H9 (cell line): ENCODE results near the gene TEX19. TPM values are rescaled to one million over a fixed set of nuclear protein-coding genes. Genes with fewer than 3 reads are reported as not detected.

ENCODE experiments used
- DNase-seq: peaks from one replicate; pipeline ENCODE4 v3.0.0-alpha.2; 2017
- H2AFZ ChIP-seq: one replicate; pipeline ENCODE4 v1.6.1; 2013; ENCODE audit warnings: mild to moderate bottlenecking, low read length, control low read depth, moderate library complexity
- H2AK5ac ChIP-seq: 2 replicates; pipeline ENCODE4 v1.6.1; 2013; ENCODE audit warnings: low read length, control low read depth, mixed read lengths; ENCODE audit not compliant: insufficient read length
- H2BK120ac ChIP-seq: one replicate; pipeline ENCODE4 v1.6.1; 2013; ENCODE audit warnings: low read depth, mild to moderate bottlenecking, low read length, control low read depth, inconsistent platforms; ENCODE audit not compliant: poor library complexity, severe bottlenecking
- H2BK12ac ChIP-seq: 2 replicates; pipeline ENCODE4 v1.6.1; 2013; ENCODE audit warnings: low read length, control low read depth, mixed read lengths, low read depth; ENCODE audit not compliant: insufficient read length
- H2BK15ac ChIP-seq: 2 replicates; pipeline ENCODE4 v1.6.1; 2013; ENCODE audit warnings: low read depth, low read length, control low read depth
- H2BK20ac ChIP-seq: one replicate; pipeline ENCODE4 v1.6.1; 2013; ENCODE audit warnings: low read depth, mild to moderate bottlenecking, low read length, control low read depth, inconsistent platforms; ENCODE audit not compliant: poor library complexity, severe bottlenecking
- H2BK5ac ChIP-seq: 2 replicates; pipeline ENCODE4 v1.6.1; 2013; ENCODE audit warnings: low read length, control low read depth, mixed read lengths; ENCODE audit not compliant: insufficient read length
- H3K14ac ChIP-seq: 2 replicates; pipeline ENCODE4 v1.6.1; 2013; ENCODE audit warnings: low read length, control low read depth; ENCODE audit not compliant: insufficient read depth
- H3K18ac ChIP-seq: 2 replicates; pipeline ENCODE4 v1.6.1; 2013; ENCODE audit warnings: low read depth, mild to moderate bottlenecking, mixed read lengths, low read length, control low read depth; ENCODE audit not compliant: insufficient read length
- H3K23ac ChIP-seq: 2 replicates; pipeline ENCODE4 v1.6.1; 2013; ENCODE audit warnings: low read length, control low read depth, mixed read lengths, low read depth; ENCODE audit not compliant: insufficient read length
- H3K23me2 ChIP-seq: 2 replicates; pipeline ENCODE4 v1.6.1; 2013; ENCODE audit warnings: low read depth, mild to moderate bottlenecking, mixed read lengths, low read length, control low read depth; ENCODE audit not compliant: insufficient read length, poor library complexity, severe bottlenecking
- H3K27ac ChIP-seq: 2 replicates; pipeline ENCODE4 v1.5.1; 2013; ENCODE audit warnings: low read length, control low read depth, mixed read lengths, low read depth; ENCODE audit not compliant: insufficient read length
- H3K27me3 ChIP-seq: 2 replicates; pipeline ENCODE4 v1.6.1; 2013; ENCODE audit warnings: low read length, control low read depth, inconsistent platforms; ENCODE audit not compliant: insufficient read depth
- H3K4ac ChIP-seq: 2 replicates; pipeline ENCODE4 v1.6.1; 2013; ENCODE audit warnings: low read depth, mild to moderate bottlenecking, control low read depth, inconsistent platforms, low read length, moderate library complexity
- H3K4me1 ChIP-seq: 2 replicates; pipeline ENCODE4 v1.6.1; 2013; ENCODE audit warnings: low read length, control low read depth, inconsistent platforms; ENCODE audit not compliant: insufficient read depth
- H3K4me2 ChIP-seq: 2 replicates; pipeline ENCODE4 v1.6.1; 2013; ENCODE audit warnings: low read length, control low read depth, mixed read lengths; ENCODE audit not compliant: insufficient read length, insufficient read depth
- H3K56ac ChIP-seq: 2 replicates; pipeline ENCODE4 v1.6.1; 2013; ENCODE audit warnings: low read depth, mild to moderate bottlenecking, mixed read lengths, low read length, control low read depth; ENCODE audit not compliant: insufficient read length
- H3K79me1 ChIP-seq: 2 replicates; pipeline ENCODE4 v1.6.1; 2013; ENCODE audit warnings: low read depth, mild to moderate bottlenecking, moderate library complexity, low read length, control low read depth, inconsistent platforms; ENCODE audit not compliant: insufficient read depth, poor library complexity, severe bottlenecking
- H3K79me2 ChIP-seq: 2 replicates; pipeline ENCODE4 v1.6.1; 2013; ENCODE audit warnings: low read length, control low read depth, inconsistent platforms; ENCODE audit not compliant: insufficient read depth
- H3K9ac ChIP-seq: 2 replicates; pipeline ENCODE4 v1.6.1; 2013; ENCODE audit warnings: low read length, control low read depth, mixed read lengths; ENCODE audit not compliant: insufficient read length; ENCODE audit errors: extremely low read depth
- H3K9me3 ChIP-seq: one replicate; pipeline ENCODE4 v1.6.1; 2013; ENCODE audit warnings: low read depth, low read length, inconsistent platforms; ENCODE audit not compliant: control insufficient read depth
- H3T11ph ChIP-seq: one replicate; pipeline ENCODE4 v1.6.1; 2013; ENCODE audit warnings: mild to moderate bottlenecking, low read length, control low read depth, inconsistent platforms
- H4K20me1 ChIP-seq: one replicate; pipeline ENCODE4 v1.6.1; 2013; ENCODE audit not compliant: control insufficient read depth, insufficient read length, insufficient read depth
- H4K5ac ChIP-seq: 2 replicates; pipeline ENCODE4 v1.6.1; 2013; ENCODE audit warnings: low read depth, mild to moderate bottlenecking, mixed read lengths, low read length, control low read depth; ENCODE audit not compliant: insufficient read length
- H4K8ac ChIP-seq: replicated peaks from 2 replicates; pipeline ENCODE4 v1.6.1; 2013; ENCODE audit warnings: low read length, control low read depth, mixed read lengths, low read depth; ENCODE audit not compliant: insufficient read length
- H4K91ac ChIP-seq: 2 replicates; pipeline ENCODE4 v1.6.1; 2013; ENCODE audit warnings: low read depth, mild to moderate bottlenecking, moderate library complexity, mixed read lengths, low read length, control low read depth; ENCODE audit not compliant: insufficient read length
- H3K27ac Mint-ChIP-seq, 3 experiments: 2 replicates in 2 of 3; 3 replicates in 1 of 3; pipeline ENCODE4 v1.8.0; 2020 to 2021; ENCODE audit warnings: mixed read lengths in 3 of 3, mild to moderate bottlenecking in 1 of 3, moderate library complexity in 1 of 3
- H3K27me3 Mint-ChIP-seq: 2 replicates; pipeline ENCODE4 v1.8.0; 2021; ENCODE audit warnings: low read depth, mild to moderate bottlenecking, moderate library complexity, mixed read lengths
- H3K36me3 Mint-ChIP-seq, 3 experiments: 2 replicates in 2 of 3; 3 replicates in 1 of 3; pipeline ENCODE4 v1.8.0; 2020 to 2021; ENCODE audit warnings: low read depth in 3 of 3, mixed read lengths in 3 of 3; ENCODE audit not compliant: insufficient read depth in 1 of 3
- H3K4me1 Mint-ChIP-seq, 2 experiments: 2 replicates each; pipeline ENCODE4 v1.8.0; 2020; ENCODE audit warnings: mixed read lengths in 2 of 2
- H3K4me3 Mint-ChIP-seq, 2 experiments: 2 replicates in 1 of 2; 3 replicates in 1 of 2; pipeline ENCODE4 v1.8.0; 2020 to 2021; ENCODE audit warnings: mild to moderate bottlenecking in 2 of 2, mixed read lengths in 2 of 2, moderate library complexity in 1 of 2
- H3K9me3 Mint-ChIP-seq, 2 experiments: 2 replicates in 1 of 2; 3 replicates in 1 of 2; pipeline ENCODE4 v1.8.0; 2020; ENCODE audit warnings: mild to moderate bottlenecking in 2 of 2, mixed read lengths in 2 of 2, moderate library complexity in 1 of 2
- WGBS: extraction: QIAGEN DNeasy Blood & Tissue Kit; methylation state at CpG from one replicate; pipeline ENCODE4 v1.1.7; 2013; ENCODE audit warnings: missing lambda C conversion rate, low lambda C conversion rate, mixed read lengths; ENCODE audit not compliant: insufficient read length; ENCODE audit errors: extremely low coverage; 5-methylcytosine and 5-hydroxymethylcytosine counted together
- total RNA-seq: library from RNA; stranded (reverse); gene quantifications from 2 replicates; pipeline ENCODE4 v1.2.1, GENCODE V29; 2021
- TF ChIP-seq, protein P1 (sequence below): fragments of 200-600 bp; sonication (generic); conservative IDR thresholded peaks from 3 replicates; pipeline ENCODE4 v1.8.0; 2021; ENCODE audit warnings: antibody characterized with exemption, mild to moderate bottlenecking

TEX19 gene
- total RNA-seq, 1 experiment from 2014 or later = 1.4 TPM

DNA sequence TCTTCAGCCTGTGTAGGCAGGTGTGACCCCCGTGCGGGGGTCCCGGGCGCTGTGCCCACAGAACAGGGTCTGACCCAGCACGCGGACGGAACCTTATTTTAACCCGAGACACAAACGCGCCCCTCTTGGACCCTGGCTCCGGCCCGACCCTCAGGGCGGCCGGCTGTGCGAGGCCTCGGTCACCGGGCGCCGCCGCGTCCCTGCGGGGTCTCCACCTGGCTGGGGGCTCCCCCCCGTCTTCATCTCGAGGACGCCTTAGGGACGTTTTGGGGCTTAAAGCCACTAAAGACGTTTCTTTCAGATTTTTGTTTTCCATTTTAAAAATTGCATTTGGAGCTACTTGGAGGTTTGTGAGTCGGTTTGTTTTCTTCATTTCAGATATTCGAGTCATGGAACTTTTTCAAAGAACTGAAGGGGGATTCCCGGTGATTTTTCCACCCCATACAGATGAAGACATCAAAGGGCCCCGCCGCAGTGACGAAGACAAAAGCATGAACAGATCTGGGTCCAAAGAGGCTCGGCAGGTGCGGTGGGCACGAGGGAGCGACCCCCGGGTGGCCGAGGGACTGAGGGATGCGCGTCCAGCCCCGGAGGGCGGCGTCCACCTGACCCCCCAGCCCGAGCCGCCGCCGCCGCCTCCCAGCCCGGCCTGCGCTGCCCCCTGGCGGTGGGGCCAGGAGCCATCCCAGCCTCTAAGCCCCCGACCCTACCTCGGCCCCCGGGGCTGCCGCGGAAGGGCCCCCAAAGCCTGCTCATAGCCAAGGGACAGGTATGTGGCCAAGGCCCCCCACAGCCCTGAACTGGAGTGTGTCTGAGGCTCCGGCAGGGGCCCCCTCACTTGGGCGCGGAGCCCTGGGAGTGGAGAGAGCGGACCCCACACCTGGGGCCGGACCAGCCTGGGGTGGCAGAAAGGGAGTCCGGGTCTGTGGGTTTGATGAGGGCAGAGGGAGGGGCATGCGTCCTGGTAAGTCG, 37.8 kb upstream of the TEX19 start:
- WGBS = no CpG with 5 or more reads among the region's 65 CpGs
- Histone ChIP-seq H4K91ac (no peak overlapping the region), H3K9me3 (no peaks in the 10 kb centered on the region), H3K27me3 (no peaks in the 10 kb centered on the region), H3K4ac (no peak overlapping the region), H2BK15ac (no peak overlapping the region), H3K56ac (no peak overlapping the region), H3K18ac (no peak overlapping the region), H3K4me2 (no peak overlapping the region), H4K8ac (no peak overlapping the region), H3K4me1 (no peaks in the 10 kb centered on the region), H3K79me1 (no peaks in the 10 kb centered on the region), H2BK120ac (no peak overlapping the region), H2BK5ac (no peak overlapping the region), H3K9ac (no peak overlapping the region), H3T11ph (no peak overlapping the region), H3K79me2 (no peaks in the 10 kb centered on the region), H3K23ac (no peak overlapping the region), H3K27ac (no peak overlapping the region), H4K5ac (no peak overlapping the region), H4K20me1 (peaks cover 6% of the 10 kb centered on the region), H3K14ac (no peak overlapping the region), H3K23me2 (no peaks in the 10 kb centered on the region), H2BK12ac (no peak overlapping the region), H2BK20ac (no peak overlapping the region), H2AFZ (no peak overlapping the region), H2AK5ac (no peak overlapping the region)
- no peaks in the 10 kb centered on the region for H3K9me3 Mint-ChIP-seq
- H3K27ac Mint-ChIP-seq = no peak overlapping the region
- no peaks in the 10 kb centered on the region; a peak in 1 of 7 replicates for H3K36me3 Mint-ChIP-seq
- H3K27me3 Mint-ChIP-seq = peaks cover 15% of the 10 kb centered on the region
- H3K4me1 Mint-ChIP-seq = peaks cover 4 to 13% of the 10 kb centered on the region in 2 experiments
- no peak overlapping the region; a peak in 1 of 5 replicates for H3K4me3 Mint-ChIP-seq
- TF ChIP-seq, protein P1, sequence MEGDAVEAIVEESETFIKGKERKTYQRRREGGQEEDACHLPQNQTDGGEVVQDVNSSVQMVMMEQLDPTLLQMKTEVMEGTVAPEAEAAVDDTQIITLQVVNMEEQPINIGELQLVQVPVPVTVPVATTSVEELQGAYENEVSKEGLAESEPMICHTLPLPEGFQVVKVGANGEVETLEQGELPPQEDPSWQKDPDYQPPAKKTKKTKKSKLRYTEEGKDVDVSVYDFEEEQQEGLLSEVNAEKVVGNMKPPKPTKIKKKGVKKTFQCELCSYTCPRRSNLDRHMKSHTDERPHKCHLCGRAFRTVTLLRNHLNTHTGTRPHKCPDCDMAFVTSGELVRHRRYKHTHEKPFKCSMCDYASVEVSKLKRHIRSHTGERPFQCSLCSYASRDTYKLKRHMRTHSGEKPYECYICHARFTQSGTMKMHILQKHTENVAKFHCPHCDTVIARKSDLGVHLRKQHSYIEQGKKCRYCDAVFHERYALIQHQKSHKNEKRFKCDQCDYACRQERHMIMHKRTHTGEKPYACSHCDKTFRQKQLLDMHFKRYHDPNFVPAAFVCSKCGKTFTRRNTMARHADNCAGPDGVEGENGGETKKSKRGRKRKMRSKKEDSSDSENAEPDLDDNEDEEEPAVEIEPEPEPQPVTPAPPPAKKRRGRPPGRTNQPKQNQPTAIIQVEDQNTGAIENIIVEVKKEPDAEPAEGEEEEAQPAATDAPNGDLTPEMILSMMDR = peak; percentile 93
- peak; percentile 75 for DNase-seq
